Left hindlimb (tissue), 1 donor: ENCODE data around the gene VPS9D1.

ENCODE experiments used
- DNase-seq: peaks from one replicate; pipeline ENCODE4 v3.0.0-alpha.2; 2018

The VPS9D1 gene

DNA sequence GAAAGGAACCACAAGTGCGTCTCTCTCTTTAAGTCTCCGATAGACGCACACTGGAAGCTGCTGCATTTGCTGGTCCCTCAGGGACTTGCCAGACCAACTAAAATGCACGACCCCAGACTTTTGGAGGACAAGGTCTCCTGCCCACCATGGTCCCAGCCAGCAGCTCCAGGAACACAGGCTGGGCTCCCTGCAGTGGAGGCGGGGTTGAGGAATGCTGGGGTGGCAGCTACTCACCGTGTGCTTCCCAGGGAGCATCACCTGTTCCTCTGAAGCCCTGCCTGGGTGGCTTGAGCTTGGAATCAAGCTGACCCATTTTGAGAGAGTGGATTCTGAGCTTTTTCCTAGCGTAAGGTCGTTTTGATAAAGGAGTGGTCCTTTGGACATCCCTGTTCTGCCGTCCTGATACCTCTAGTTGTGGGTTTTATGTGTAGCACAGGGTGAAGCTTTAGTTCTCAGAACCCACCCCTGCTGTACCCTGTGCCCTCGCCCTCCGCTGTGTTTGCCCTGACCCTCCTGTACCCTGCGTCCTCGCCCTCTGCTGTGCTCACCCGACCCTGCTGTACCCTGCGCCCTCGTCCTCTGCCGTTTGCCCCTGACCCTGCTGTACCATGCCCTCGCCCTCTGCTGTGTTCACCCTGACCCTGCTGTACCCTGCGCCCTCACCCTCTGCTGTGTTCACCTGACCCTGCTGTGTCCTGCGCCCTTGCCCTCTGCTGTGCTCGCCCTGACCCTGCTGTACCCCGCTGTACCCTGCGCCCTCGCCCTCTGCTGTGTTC lies 11.6 kb upstream of the VPS9D1 start:
- DNase-seq = no peak

DNA sequence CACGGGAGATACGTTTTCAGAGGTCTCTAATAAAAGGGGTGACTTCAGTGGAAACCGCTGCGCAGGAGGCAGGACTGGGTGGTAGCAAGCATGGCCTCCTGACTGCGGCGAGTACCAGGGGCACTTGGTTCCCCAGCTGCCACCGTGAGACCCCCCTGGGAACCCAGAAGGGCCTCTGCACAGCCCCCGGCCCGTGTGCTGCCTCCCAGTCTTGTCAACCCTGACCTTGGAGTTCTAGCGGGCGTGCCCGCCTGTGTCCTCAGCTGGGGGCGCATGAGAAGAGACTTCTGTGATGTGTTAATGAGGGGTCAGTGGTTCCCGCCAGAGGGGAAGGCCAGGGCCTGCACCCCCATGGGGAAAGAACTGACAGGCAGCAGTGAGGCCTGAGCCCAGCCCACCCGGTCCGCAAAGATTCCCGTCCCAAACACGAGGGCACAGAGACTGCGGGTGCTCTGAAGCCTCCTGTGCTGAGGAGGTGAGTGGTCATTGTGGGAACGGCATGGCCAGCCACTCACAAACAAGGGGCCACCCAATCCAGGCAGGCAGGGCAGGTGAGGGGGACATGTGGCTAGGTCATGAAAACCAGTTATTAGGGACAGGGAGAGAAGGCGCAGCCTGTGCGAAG lies 10.0 kb upstream of the VPS9D1 start:
- DNase-seq = no peak

DNA sequence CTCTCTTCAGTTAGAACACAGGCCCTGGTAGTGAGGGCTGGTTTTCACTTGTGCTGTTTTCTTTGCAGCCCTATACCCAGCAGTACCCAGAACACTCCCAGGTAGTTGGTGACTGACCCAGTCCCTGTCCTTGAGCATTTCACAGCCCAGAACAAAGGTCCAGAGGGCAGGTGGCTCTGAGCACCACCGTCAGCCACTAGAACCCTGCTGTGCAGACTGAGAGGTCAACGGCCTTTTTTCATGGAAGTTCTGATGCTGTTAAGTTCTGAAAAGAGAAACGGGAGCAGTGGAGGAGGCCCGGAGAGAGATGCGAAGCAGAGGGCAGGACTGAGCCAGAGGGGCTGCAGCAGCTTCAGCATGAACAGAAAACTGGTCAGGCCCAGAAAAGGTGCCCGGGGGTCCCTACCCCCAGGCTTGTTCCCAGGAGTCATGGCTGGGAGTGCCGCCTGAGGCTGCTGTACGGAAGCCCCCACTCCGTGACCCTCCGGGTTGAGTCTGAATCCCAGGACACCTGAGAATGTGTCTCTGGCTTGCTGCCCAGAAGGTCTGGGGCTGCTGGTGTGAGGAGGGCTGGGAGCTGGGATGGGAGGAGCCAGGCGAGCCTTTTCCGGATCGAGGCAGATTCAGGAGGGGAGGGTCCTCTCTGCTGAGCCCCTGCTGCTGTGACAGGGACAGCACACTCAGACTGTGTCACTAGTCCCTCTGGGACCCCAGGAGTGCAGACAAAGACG lies 9.3 kb upstream of the VPS9D1 start:
- no peak for DNase-seq

DNA sequence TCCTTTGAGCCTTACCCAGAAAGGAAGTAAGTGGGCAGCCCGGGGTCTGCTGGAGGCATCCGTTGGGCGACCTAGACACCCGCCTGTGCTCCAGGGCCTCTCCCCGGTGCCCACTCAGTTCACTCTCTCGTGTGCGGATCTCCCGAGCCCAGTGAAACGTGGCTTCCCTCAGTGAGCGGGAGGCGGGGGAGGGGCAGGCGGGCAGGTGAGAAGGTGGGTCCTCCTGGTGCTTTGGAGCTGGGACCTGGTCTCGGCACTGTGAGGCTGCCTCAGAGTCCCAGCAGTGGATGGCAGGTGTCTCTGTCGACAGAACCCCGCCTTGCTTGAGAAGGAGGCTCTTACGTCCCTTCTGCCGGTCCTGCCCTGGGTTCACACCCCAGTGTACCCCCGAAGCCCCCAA lies 8.6 kb upstream of the VPS9D1 start:
- DNase-seq = no peak

DNA sequence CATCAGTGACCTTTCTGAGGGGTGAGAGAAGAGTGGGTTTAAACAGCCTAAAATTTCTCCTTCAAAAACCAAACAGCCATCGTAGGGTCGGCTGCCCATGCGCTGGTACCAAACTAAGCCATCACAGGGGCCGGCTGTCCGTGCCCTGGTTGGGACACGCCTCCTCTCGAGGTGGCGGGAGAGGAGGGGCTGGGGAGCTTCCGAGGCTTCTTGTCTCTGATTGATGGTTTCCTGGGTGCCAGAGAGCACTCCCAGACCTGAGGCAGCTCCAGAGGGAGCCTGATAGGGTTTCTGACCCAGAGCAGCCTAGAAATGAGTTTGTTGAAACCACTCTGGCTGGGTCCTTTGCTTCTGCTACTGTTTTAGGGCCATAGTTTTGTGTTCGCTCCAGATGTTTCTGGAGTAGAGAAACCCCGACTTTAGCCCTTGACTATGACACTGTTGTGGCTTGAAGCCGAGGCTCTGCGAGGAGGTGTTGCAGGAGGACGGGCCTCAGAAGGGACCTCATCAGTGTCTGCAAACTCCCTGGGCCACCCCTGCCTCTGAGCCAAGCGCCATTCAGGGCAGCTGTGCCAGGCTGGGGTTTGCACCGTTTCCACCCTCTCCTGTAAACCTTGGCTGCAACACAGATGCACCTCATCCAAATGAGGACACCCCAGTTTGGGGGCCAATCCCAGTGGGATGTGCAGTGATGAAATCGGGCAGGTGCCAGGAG lies 6.9 kb upstream of the VPS9D1 start:
- no peak for DNase-seq

DNA sequence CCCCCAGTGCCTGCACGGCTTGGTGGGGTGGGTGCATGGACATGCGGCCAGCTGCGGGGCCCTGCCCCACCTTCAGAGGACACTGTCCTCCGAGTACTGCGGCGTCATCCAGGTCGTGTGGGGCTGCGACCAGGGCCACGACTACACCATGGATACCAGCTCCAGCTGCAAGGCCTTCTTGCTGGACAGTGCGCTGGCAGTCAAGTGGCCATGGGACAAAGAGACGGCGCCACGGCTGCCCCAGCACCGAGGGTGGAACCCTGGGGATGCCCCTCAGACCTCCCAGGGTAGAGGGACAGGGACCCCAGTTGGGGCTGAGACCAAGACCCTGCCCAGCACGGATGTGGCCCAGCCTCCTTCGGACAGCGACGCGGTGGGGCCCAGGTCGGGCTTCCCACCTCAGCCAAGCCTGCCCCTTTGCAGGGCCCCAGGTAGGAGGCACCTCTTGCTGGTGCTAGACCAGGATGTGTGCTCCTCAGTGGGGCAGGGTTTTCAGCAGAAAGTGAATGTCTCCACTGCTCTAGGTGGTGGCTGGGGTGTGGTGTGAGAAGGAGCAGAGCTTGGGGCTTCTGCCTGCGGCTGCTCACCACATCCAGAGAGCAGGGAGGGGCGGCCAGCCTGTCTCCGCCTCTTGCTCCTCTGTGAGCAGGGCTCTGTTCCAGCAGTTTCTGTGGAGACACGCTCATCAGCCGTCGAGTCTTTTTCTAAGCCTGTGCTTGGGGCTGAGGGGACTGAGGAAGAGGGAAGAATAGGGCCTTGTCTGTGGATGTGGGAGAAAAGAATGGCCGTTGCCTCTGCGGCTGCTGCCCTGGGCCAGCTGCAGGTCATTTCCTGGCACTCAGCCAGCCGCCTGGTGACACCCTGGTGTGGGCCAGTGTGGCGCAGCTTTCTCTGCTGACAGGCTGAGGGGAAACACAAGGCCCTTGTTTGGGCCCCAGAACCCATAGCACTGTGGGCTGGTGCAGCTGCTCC lies 2.9 kb upstream of the VPS9D1 start:
- peak; percentile 55 for DNase-seq

DNA sequence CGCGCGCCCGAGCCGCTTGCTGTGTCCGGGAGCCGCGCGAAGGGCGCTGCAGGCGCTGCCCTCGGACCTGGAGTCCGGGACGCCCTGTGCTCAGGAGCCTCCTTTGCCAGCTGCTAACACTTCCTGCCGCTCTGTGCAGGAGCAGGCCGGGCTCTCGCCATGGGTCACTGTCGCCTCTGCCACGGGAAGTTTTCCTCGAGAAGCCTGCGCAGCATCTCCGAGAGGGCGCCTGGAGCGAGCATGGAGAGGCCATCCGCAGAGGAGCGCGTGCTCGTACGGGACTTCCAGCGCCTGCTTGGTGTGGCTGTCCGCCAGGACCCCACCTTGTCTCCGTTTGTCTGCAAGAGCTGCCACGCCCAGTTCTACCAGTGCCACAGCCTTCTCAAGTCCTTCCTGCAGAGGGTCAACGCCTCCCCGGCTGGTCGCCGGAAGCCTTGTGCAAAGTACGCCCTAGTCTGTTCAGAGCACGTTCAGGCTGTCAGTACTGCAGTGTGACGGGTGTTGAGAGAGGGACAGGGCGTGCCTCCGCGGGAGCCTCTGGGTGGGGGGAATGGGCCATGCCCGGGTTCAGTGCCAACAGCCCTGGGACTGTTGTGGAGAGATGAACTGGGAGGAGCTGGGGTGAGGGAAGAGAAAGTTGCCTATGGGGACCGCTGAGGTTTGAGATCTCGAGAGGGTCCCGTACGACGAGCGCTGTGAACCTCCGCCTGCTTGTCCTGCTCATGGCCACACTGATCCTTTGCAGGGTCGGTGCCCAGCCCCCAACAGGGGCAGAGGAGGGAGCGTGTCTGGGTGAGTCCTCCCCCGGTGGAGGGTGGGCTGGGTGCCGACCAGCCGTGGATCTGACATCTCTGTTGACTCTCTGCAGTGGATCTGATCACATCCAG lies 1.9 kb upstream of the VPS9D1 start:
- DNase-seq = peak; percentile 55

DNA sequence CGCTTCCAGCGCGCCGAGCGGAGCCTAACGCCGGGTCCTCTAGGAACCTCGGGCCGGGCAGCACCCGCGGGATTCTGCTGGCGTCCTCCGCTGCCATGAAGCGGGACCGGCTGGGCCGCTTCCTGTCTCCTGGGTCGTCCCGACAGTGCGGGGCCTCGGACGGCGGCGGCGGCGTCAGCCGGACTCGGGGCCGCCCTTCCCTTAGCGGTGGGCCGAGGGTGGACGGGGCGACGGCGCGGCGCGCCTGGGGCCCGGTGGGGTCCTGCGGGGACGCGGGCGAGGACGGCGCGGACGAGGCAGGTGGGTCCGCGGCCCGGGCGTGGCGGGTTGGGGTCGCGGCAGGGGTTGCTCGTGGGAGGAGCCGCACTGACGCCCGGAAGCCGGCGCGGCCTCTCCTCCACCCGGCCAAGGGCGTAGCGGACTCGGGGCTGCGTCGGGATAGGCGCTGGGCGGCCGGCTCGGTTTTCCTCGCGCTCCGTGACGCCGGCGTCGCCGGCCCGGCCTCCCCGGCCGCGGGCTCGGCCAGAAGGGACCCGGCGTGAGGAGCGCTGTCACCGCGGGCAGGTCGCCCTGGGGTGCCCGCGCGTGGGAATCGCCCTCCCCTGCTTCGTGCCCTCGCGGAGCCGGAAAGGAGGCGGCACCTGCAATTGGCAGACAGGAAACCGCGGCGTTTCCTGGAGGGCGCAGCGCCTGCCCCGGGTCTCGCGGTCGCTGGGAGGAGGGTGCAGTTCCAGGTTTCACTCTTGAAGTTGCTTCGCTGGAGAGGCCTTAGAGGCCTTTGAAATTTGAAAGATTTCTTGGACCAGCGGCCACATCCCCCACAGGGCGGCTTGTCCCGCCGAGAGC lies 1.1 kb upstream of the VPS9D1 start:
- DNase-seq = peak; percentile 86

DNA sequence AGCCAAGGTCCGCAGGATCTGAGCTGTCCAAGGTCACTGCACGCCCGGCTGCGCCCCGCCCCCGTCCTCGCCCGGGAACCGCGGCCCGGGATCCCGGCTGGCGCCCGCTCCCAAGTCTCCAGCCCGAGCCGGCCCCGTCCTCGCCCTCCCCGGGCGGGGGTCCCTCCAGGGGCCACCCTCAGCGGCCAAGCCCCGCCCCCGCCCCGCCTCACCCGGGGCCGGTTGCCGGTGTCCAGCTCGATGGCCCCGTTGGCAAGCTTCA lies 216 bp downstream of the VPS9D1 start:
- no peak for DNase-seq

DNA sequence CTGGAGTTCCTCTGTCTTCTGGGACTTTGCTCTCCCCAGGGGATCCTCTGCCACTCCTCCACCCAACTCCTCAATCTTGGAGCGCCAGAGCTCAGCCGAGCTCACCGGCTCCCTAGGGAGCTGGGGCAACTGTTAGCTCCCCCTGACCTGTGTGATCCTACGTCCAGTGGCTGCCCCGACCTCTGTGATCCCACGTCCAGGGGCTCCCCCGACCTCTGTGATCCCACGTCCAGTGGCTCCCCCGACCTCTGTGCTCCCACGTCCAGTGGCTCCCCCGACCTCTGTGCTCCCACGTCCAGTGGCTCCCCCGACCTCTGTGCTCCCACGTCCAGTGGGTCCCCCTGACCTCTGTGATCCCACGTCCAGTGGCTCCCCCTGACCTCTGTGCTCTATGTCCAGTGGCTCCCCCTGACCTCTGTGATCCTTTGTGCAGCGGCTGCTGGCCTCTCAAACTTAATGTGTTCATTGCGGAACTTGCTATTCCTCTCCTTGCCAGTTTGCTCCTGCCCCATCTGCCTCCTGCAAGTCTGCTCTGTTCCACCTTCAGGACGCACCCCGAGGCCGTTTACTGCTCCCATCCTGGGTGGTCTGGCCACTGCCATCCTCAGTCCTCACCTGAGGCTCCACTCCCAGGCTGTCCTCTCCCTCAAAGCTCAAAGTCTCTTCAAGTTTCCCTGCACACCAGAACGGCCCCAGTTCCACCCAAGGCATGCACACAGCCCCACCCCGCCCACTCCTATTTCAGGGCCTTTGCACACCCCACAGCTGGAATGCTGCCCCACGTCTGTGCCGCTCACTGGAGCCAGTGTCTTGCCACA lies 2.8 kb downstream of the VPS9D1 start:
- no peak for DNase-seq

DNA sequence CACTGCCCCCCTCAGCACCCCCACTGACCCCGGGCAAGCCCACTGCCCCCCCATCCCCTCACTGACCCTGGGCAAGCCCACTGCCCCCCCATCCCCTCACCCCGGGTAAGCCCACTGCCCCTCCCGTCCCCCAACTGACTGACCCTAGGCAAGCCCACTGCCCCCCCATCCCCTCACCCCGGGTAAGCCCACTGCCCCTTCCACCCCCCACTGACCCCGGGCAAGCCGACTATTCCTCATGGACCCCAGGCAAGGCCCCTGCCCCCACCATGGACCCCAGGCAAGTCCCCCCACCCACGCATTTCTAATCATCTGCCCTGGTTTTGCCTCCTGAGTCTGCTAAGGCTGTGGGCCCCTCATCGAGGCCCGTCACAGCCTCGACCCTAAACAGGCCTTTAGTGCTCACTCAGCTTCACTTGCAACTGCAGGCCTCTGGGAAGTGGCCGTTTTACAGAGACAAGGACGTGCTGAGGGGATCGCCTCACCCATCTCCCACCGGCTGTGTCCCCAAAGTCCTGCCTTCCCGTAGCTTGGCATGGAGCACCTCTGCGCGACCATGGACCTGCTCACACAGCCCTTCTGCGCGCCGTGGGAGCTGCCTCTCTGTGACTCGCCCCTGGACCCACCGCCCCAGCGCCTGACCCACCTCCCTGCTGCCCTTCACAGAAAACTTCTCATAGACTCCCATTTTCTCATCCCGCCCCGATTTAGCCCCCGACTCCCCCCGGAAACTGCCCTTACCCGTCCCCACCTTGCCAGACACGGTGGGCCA lies 3.6 kb downstream of the VPS9D1 start:
- DNase-seq = no peak

DNA sequence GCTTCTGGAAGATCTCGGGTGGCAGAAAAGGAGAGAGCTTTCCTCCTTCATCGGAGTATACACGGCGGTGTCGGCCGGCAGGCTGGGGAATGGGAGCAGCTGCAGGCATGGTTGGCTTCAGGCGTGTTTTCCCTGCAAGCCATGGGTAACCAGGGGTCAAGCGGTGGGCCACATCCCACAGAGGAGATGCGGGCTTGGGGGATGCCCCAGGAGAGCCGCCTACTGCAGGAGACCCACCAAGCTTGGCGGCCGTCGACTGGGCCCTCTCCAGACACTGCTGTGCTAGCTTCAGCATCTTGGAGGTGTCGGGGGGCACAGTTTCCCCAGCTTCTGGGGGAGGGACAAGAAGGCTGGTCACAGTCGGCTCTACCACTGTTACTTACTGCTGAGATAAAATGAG lies 4.2 kb downstream of the VPS9D1 start:
- DNase-seq = no peak

DNA sequence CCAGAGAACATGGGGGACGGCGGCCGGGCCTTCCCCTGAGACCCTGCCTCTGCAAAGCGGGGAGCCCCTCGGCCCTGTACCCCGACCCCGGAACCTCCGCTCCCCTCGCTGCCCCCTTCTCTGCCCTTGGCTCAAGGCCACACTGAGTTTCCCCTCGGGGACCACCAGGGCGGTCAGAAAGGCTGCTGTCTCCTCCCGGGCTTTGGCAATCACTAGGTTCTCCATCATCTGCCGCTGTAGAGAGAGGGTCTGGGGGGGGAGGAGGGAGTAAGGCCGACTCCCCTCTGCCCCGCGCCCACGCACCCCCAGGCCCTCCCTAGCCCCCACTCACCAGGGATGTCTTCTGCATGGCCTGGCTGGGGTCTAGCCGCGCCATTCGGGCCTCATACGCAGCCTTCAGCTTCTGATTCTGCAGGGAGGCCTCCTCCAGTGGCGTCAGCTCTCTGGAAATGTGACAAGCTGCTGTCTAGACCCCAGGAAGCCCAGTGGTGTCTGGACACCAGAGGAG lies 8.4 kb downstream of the VPS9D1 start:
- DNase-seq = no peak

DNA sequence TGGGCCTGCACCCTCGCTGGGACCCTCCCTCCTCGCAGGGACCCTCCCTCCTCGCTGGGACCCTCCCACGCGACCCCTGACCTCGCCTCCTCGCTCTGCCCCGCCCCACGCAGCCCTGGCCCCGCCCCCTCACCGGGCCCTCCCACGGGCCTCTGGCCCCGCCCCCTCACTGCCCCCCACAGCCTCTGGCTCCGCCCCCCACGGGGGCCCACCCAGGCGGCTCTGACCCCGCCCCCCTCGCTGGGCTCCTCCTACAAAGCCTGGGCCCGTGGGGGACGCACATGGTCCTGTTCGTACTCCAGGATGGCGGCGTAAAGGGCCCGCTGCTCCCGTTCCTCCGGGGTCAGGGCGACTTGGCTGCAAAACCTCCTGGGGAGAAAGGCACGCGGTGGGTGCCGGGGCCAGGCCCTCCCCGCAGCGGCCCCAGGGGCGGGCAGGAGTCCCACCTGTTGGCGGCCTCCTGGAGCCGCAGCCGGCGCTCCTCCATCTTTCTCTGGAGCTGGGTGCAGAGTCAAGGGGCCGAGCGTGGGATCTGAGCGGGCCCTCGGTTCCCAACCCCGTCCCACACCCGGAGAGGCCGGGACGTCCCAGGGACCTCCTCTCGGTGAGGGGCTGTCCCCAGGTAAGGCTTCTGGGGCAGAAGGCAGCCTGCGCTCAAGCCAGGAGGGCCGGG lies 9.0 kb downstream of the VPS9D1 start:
- no peak for DNase-seq

DNA sequence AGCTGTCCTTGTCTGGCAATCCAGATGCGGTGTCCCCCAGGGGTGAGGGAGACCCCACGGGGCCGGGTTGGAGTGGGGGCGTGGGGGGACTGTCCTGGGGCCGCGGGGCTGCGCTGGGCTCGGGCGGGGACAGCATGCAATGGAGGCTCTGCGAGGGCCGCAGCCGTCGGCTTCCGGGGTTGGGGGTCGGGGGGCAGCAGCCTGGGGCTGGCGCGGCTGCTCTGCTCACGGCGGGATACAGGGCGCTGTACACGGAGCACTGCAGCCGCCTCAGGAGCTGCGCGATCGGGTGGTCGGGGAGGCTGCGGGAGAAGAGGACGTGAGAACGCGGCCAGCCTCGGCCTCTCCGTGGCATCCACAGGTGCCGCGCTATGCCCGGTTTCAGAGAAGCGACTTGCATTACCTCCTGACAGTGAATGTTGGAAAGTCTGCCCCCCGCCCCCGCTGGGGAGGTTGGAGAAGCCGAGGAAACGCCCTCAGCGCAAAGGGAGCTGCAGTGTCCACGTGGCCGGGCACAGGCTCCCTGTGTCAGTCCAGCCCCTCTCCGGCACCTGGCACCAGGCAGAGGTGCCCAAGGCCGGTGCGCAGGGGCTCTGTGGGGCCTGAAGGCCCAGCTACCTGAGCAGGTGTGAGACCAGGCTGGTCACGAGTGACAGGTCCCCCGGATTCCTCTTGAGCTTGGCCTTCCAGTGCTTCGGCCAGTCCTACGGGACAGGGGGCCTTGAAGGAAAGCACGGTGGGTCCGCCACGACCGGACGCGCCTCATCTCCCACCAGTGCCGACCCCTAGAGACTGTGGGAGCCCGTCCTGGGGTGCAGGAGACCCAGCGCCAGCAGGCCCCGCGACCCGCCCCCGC lies 9.8 kb downstream of the VPS9D1 start:
- no peak for DNase-seq

DNA sequence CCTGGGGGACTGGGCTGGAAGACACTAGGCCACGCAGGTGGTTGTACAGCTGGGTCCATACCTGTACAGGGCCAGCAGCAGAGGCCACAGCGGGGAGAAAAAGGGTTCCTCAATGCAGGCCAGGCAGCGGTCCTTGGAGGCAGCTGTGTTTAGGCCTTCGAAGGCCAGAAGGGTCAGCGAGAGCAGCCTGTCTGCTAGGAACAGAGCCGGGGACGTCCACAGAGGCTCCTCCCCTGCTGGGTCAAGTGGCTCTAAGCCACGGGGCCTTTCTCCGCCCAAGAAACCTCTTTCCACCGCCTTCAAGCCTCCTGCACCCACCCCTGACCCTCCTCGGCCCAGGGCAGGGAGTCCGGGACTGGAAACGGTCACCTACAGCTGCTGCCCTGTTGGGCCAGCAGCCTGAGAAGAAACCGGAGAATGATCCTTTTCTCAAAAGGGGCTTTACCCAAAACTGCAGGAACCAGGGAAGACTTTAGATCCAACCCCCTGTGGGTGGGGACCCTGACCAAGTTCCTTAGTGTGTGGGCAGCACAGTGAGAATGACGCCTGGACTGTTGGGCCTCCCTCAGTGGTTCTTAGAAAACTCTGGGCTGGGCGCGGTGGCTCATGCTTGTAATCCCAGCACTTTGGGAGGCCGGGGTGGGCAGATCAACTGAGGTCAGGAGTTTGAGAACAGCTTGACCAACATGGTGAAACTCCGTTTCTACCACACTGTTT lies 10.8 kb downstream of the VPS9D1 start:
- DNase-seq = no peak
